ENCODE results near the gene RAP1GAP.

RAP1GAP gene

GRCh38 chr1:21629971-21630370 is 39.2 kb downstream of the RAP1GAP start:
- peaks cover 0 to 8% of the 10 kb centered on the region in 2 donors for H3K27me3 ChIP-seq (ENCODE audit: control insufficient read depth in 1 of 2, insufficient read depth in 2 of 2, low read length in 2 of 2)
- H3K27ac ChIP-seq (ENCODE audit: low read depth, low read length) = no peak overlapping the region

GRCh38 chr1:21628798-21629393 is 40.3 kb downstream of the RAP1GAP start:
- H3K9me3 ChIP-seq (ENCODE audit: low read length) = no peaks in the 10 kb centered on the region
- H3K4me1 ChIP-seq (ENCODE audit: insufficient read depth, low read length) = no peaks in the 10 kb centered on the region
- no peaks in the 10 kb centered on the region for H3K36me3 ChIP-seq (ENCODE audit: insufficient read depth, low read length)
- no peak overlapping the region for H3K4me3 ChIP-seq (ENCODE audit: low read depth in 1 of 2, low read length in 2 of 2)
- H3K27ac ChIP-seq (ENCODE audit: low read depth, low read length) = no peak overlapping the region
- H3K27me3 ChIP-seq (ENCODE audit: control insufficient read depth in 1 of 2, insufficient read depth in 2 of 2, low read length in 2 of 2) = peaks cover 0 to 19% of the 10 kb centered on the region in 2 donors
- no peak overlapping the region for H3K9ac ChIP-seq (ENCODE audit: low read length)

More at GRCh38 chr1:21629971-21630370, 39.2 kb downstream of the RAP1GAP start:
- no peak overlapping the region for H3K4me3 ChIP-seq (ENCODE audit: low read depth in 1 of 2, low read length in 2 of 2)
- H3K9me3 ChIP-seq (ENCODE audit: low read length) = no peaks in the 10 kb centered on the region
- no peaks in the 10 kb centered on the region for H3K4me1 ChIP-seq (ENCODE audit: insufficient read depth, low read length)
- no peaks in the 10 kb centered on the region for H3K36me3 ChIP-seq (ENCODE audit: insufficient read depth, low read length)
- H3K9ac ChIP-seq (ENCODE audit: low read length) = no peak overlapping the region

- no peak overlapping the region for H3K4me3 ChIP-seq (ENCODE audit: low read depth in 1 of 2, low read length in 2 of 2)
- H3K9me3 ChIP-seq (ENCODE audit: low read length) = no peaks in the 10 kb centered on the region
- H3K27ac ChIP-seq (ENCODE audit: low read depth, low read length) = no peak overlapping the region
- no peak overlapping the region for H3K9ac ChIP-seq (ENCODE audit: low read length)
- H3K4me1 ChIP-seq (ENCODE audit: insufficient read depth, low read length) = peaks cover 4% of the 10 kb centered on the region
- no peaks in the 10 kb centered on the region for H3K36me3 ChIP-seq (ENCODE audit: insufficient read depth, low read length)
- H3K27me3 ChIP-seq (ENCODE audit: control insufficient read depth in 1 of 2, insufficient read depth in 2 of 2, low read length in 2 of 2) = peaks cover 10 to 30% of the 10 kb centered on the region in 2 donors
Measured at GRCh38 chr1:21626921-21627339, 42.2 kb downstream of the RAP1GAP start.

- Histone ChIP-seq H3K27ac (ENCODE audit: low read depth, low read length) (no peak overlapping the region), H3K9me3 (ENCODE audit: low read length) (no peaks in the 10 kb centered on the region), H3K27me3 (ENCODE audit: control insufficient read depth in 1 of 2, insufficient read depth in 2 of 2, low read length in 2 of 2) (peaks cover 10 to 32% of the 10 kb centered on the region in 2 donors), H3K4me1 (ENCODE audit: insufficient read depth, low read length) (peaks cover 4% of the 10 kb centered on the region), H3K9ac (ENCODE audit: low read length) (no peak overlapping the region), H3K4me3 (ENCODE audit: low read depth in 1 of 2, low read length in 2 of 2) (no peak overlapping the region), H3K36me3 (ENCODE audit: insufficient read depth, low read length) (no peaks in the 10 kb centered on the region)
Measured at GRCh38 chr1:21625390-21626190, 43.6 kb downstream of the RAP1GAP start.

GRCh38 chr1:21624571-21625389 is 44.4 kb downstream of the RAP1GAP start:
- H3K4me1 ChIP-seq (ENCODE audit: insufficient read depth, low read length) = peaks cover 4% of the 10 kb centered on the region

GRCh38 chr1:21623410-21623961 is 45.7 kb downstream of the RAP1GAP start:
- no peak overlapping the region for H3K27ac ChIP-seq (ENCODE audit: low read depth, low read length)

More at GRCh38 chr1:21624571-21625389, 44.4 kb downstream of the RAP1GAP start:
- H3K36me3 ChIP-seq (ENCODE audit: insufficient read depth, low read length) = no peaks in the 10 kb centered on the region
- no peak overlapping the region for H3K27ac ChIP-seq (ENCODE audit: low read depth, low read length)
- H3K27me3 ChIP-seq (ENCODE audit: control insufficient read depth in 1 of 2, insufficient read depth in 2 of 2, low read length in 2 of 2) = peaks cover 10 to 36% of the 10 kb centered on the region in 2 donors
- H3K9me3 ChIP-seq (ENCODE audit: low read length) = no peaks in the 10 kb centered on the region
- H3K9ac ChIP-seq (ENCODE audit: low read length) = no peak overlapping the region
- H3K4me3 ChIP-seq (ENCODE audit: low read depth in 1 of 2, low read length in 2 of 2) = no peak overlapping the region

GRCh38 chr1:21622466-21623315 is 46.5 kb downstream of the RAP1GAP start:
- Histone ChIP-seq H3K9ac (ENCODE audit: low read length) (no peak overlapping the region), H3K4me3 (ENCODE audit: low read depth in 1 of 2, low read length in 2 of 2) (no peak overlapping the region), H3K9me3 (ENCODE audit: low read length) (no peaks in the 10 kb centered on the region), H3K27me3 (ENCODE audit: control insufficient read depth in 1 of 2, insufficient read depth in 2 of 2, low read length in 2 of 2) (peaks cover 10 to 36% of the 10 kb centered on the region in 2 donors), H3K36me3 (ENCODE audit: insufficient read depth, low read length) (no peaks in the 10 kb centered on the region), H3K27ac (ENCODE audit: low read depth, low read length) (no peak overlapping the region), H3K4me1 (ENCODE audit: insufficient read depth, low read length) (peaks cover 4% of the 10 kb centered on the region)

More at GRCh38 chr1:21623410-21623961, 45.7 kb downstream of the RAP1GAP start:
- Histone ChIP-seq H3K9ac (ENCODE audit: low read length) (no peak overlapping the region), H3K4me3 (ENCODE audit: low read depth in 1 of 2, low read length in 2 of 2) (no peak overlapping the region), H3K4me1 (ENCODE audit: insufficient read depth, low read length) (peaks cover 4% of the 10 kb centered on the region), H3K9me3 (ENCODE audit: low read length) (no peaks in the 10 kb centered on the region), H3K36me3 (ENCODE audit: insufficient read depth, low read length) (no peaks in the 10 kb centered on the region), H3K27me3 (ENCODE audit: control insufficient read depth in 1 of 2, insufficient read depth in 2 of 2, low read length in 2 of 2) (peaks cover 10 to 36% of the 10 kb centered on the region in 2 donors)

- Histone ChIP-seq H3K9me3 (ENCODE audit: low read length) (no peaks in the 10 kb centered on the region), H3K27me3 (ENCODE audit: control insufficient read depth in 1 of 2, insufficient read depth in 2 of 2, low read length in 2 of 2) (peaks cover 10 to 36% of the 10 kb centered on the region in 2 donors), H3K4me1 (ENCODE audit: insufficient read depth, low read length) (peaks cover 4% of the 10 kb centered on the region), H3K9ac (ENCODE audit: low read length) (no peak overlapping the region), H3K27ac (ENCODE audit: low read depth, low read length) (no peak overlapping the region), H3K36me3 (ENCODE audit: insufficient read depth, low read length) (no peaks in the 10 kb centered on the region), H3K4me3 (ENCODE audit: low read depth in 1 of 2, low read length in 2 of 2) (no peak overlapping the region)
Measured at GRCh38 chr1:21621761-21622436, 47.3 kb downstream of the RAP1GAP start.

GRCh38 chr1:21621051-21621450 is 48.1 kb downstream of the RAP1GAP start:
- Histone ChIP-seq H3K9me3 (ENCODE audit: low read length) (no peaks in the 10 kb centered on the region), H3K9ac (ENCODE audit: low read length) (no peak overlapping the region), H3K27me3 (ENCODE audit: control insufficient read depth in 1 of 2, insufficient read depth in 2 of 2, low read length in 2 of 2) (peaks cover 10 to 36% of the 10 kb centered on the region in 2 donors), H3K4me3 (ENCODE audit: low read depth in 1 of 2, low read length in 2 of 2) (no peak overlapping the region), H3K36me3 (ENCODE audit: insufficient read depth, low read length) (no peaks in the 10 kb centered on the region), H3K4me1 (ENCODE audit: insufficient read depth, low read length) (peaks cover 4% of the 10 kb centered on the region), H3K27ac (ENCODE audit: low read depth, low read length) (no peak overlapping the region)

GRCh38 chr1:21620496-21620895 is 48.7 kb downstream of the RAP1GAP start:
- Histone ChIP-seq H3K4me3 (ENCODE audit: low read depth in 1 of 2, low read length in 2 of 2) (no peak overlapping the region), H3K9me3 (ENCODE audit: low read length) (no peaks in the 10 kb centered on the region), H3K36me3 (ENCODE audit: insufficient read depth, low read length) (no peaks in the 10 kb centered on the region), H3K4me1 (ENCODE audit: insufficient read depth, low read length) (peaks cover 4% of the 10 kb centered on the region), H3K27ac (ENCODE audit: low read depth, low read length) (no peak overlapping the region), H3K9ac (ENCODE audit: low read length) (no peak overlapping the region), H3K27me3 (ENCODE audit: control insufficient read depth in 1 of 2, insufficient read depth in 2 of 2, low read length in 2 of 2) (peaks cover 10 to 36% of the 10 kb centered on the region in 2 donors)

All from muscle layer of colon (tissue), 2 donors.